A673 (cell line): ENCODE data around the gene GDF3.

Source experiments
- EZH2 ChIP-seq: fragments of 200-600 bp; sonication (generic); IDR thresholded peaks from 2 replicates; pipeline ENCODE4 v1.6.1; 2017; ENCODE audit warnings: borderline replicate concordance, low read depth, mild to moderate bottlenecking, mixed read lengths, antibody characterized with exemption, low read length; ENCODE audit not compliant: poor library complexity, severe bottlenecking
- TF ChIP-seq, protein P1 (sequence below): fragments of 300-800, 200-600 bp; sonication (generic); conservative IDR thresholded peaks from 2 replicates; pipeline ENCODE4 v1.5.1; 2017; ENCODE audit warnings: low read depth, mild to moderate bottlenecking, antibody characterized with exemption, low read length, moderate library complexity, mixed read lengths

DNA sequence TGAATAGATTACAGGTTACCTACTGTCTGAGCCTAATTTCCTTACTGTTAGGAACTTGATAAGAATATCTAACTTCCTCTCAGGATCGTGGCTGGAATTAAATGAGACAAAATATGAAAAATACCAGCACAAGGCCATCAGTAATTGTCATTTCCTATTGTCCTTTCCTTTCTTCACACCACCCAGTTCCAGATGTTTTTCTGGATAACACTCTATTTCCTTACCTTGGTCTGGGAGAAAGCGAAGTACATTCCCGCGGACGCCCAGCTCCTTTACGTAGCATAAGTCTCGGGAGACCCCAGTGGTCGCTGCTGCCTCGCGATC, 376 bp downstream of the GDF3 start:
- TF ChIP-seq, protein P1, sequence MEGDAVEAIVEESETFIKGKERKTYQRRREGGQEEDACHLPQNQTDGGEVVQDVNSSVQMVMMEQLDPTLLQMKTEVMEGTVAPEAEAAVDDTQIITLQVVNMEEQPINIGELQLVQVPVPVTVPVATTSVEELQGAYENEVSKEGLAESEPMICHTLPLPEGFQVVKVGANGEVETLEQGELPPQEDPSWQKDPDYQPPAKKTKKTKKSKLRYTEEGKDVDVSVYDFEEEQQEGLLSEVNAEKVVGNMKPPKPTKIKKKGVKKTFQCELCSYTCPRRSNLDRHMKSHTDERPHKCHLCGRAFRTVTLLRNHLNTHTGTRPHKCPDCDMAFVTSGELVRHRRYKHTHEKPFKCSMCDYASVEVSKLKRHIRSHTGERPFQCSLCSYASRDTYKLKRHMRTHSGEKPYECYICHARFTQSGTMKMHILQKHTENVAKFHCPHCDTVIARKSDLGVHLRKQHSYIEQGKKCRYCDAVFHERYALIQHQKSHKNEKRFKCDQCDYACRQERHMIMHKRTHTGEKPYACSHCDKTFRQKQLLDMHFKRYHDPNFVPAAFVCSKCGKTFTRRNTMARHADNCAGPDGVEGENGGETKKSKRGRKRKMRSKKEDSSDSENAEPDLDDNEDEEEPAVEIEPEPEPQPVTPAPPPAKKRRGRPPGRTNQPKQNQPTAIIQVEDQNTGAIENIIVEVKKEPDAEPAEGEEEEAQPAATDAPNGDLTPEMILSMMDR = no peak
- TF ChIP-seq EZH2 = no peak
